Esophagus squamous epithelium (tissue), 5 donors: Measurements from ENCODE around the gene ZNF746. TPM values are rescaled to one million over a fixed set of nuclear protein-coding genes. Genes with fewer than 3 reads are reported as not detected.

ENCODE experiments used
- DNase-seq: peaks from one replicate; lab custom pipeline; 2025; lab: John Stamatoyannopoulos, UW
- H3K27ac ChIP-seq, 4 donors: fragments of 200-600 bp; sonication (generic); one replicate each; pipeline ENCODE4 v1.5.1; 2016 to 2019; ENCODE audit warnings: mild to moderate bottlenecking in 1 of 4
- H3K27me3 ChIP-seq, 4 donors: fragments of 200-600 bp; sonication (generic); 1 replicate in 3 of 4; 2 replicates in 1 of 4; pipeline versions ENCODE4 v1.5.1 to v1.6.0; 2017 to 2021; ENCODE audit warnings: antibody characterized with exemption in 1 of 4
- H3K36me3 ChIP-seq, 3 donors: fragments of 200-600 bp; sonication (generic); one replicate each; pipeline ENCODE4 v1.5.1; 2016 to 2019
- H3K4me1 ChIP-seq, 3 donors: fragments of 200-600 bp; sonication (generic); one replicate each; pipeline ENCODE4 v1.5.1; 2017 to 2019
- H3K4me3 ChIP-seq, 4 donors: fragments of 200-600 bp; sonication (generic); 1 replicate in 3 of 4; 2 replicates in 1 of 4; pipeline ENCODE4 v1.5.1; 2016 to 2019; ENCODE audit warnings: mild to moderate bottlenecking in 2 of 4, moderate library complexity in 1 of 4
- H3K9me3 ChIP-seq, 3 donors: fragments of 200-600 bp; sonication (generic); one replicate each; pipeline ENCODE4 v1.5.1; 2016 to 2019
- POLR2A ChIP-seq, 4 donors: fragments of 450-650 bp; IDR thresholded peaks; one replicate each; pipeline ENCODE4 v1.6.1; 2017; ENCODE audit warnings: antibody characterized with exemption in 4 of 4, mild to moderate bottlenecking in 4 of 4, moderate library complexity in 3 of 4
- WGBS, 2 donors: methylation state at CpG; one replicate each; pipeline ENCODE4 v1.1.5; 2018; 5-methylcytosine and 5-hydroxymethylcytosine counted together
- intact Hi-C: fragments of 100-400 bp; cut with DNase I; formaldehyde crosslinking; loops from one replicate; pipeline ENCODE4 v1.15.0; 2022
- total RNA-seq, 4 donors: library from RNA; depleted of rRNA; stranded (reverse); fragments of >200 nt; gene quantifications; one replicate each; pipeline ENCODE4 v1.1.0, GENCODE V29; 2016
- TF ChIP-seq, protein P1 (sequence below), 6 experiments: fragments of 450-650 bp in 4 of 6; fragments of 200-600 bp in 2 of 6; sonication (generic) in 2 of 6; IDR thresholded peaks; one replicate each; pipeline ENCODE4 v1.5.1; 2016 to 2019; ENCODE audit warnings: antibody characterized with exemption in 6 of 6, mild to moderate bottlenecking in 4 of 6, moderate library complexity in 4 of 6
- donor health status: DM: yes; HTN: yes; CAD: no.

The ZNF746 gene
- total RNA-seq, 4 donors from 2014 or later: 9.8 to 16.2 (median 12.5) TPM

DNA sequence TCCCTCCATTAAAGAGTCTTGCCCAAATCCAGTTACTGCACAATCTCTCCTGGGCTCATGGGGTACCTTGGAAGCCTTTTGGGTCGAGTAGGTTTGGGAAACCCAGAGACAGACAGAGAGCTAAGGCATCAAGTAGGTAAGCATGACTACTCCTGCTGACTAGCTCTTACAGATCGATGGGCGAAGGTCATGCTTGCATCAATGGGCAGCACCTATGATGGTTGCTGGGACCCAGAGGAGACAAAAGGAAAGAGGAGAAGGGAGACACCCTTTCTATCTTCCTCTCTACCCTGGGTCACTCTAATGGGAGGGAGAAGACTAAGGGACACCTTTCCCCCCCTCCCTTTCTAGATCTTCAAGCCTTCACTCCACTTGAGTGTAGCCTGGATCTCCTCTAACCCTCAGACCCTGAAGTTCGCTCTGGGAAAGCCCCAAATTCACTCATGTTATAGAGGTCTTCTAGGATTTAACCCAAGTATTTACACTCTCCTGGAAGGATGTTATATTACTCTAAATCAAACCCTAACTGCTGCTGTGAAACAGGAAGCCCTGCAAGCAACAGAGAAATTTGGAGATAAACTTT is 31.6 kb upstream of the ZNF746 start:
- no peak overlapping the region for H3K27ac ChIP-seq
- intact Hi-C loops: no loop called here
- no peaks in the 10 kb centered on the region for H3K27me3 ChIP-seq
- TF ChIP-seq, protein P1, sequence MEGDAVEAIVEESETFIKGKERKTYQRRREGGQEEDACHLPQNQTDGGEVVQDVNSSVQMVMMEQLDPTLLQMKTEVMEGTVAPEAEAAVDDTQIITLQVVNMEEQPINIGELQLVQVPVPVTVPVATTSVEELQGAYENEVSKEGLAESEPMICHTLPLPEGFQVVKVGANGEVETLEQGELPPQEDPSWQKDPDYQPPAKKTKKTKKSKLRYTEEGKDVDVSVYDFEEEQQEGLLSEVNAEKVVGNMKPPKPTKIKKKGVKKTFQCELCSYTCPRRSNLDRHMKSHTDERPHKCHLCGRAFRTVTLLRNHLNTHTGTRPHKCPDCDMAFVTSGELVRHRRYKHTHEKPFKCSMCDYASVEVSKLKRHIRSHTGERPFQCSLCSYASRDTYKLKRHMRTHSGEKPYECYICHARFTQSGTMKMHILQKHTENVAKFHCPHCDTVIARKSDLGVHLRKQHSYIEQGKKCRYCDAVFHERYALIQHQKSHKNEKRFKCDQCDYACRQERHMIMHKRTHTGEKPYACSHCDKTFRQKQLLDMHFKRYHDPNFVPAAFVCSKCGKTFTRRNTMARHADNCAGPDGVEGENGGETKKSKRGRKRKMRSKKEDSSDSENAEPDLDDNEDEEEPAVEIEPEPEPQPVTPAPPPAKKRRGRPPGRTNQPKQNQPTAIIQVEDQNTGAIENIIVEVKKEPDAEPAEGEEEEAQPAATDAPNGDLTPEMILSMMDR (IDR thresholded peaks at IDR 0.05): no peak
- TF ChIP-seq POLR2A (IDR thresholded peaks at IDR 0.05): no peak
- no peak for DNase-seq
- WGBS, 2 donors: 53% methylated on average over 4 of the region's 4 CpGs
- no peaks in the 10 kb centered on the region for H3K36me3 ChIP-seq
- H3K4me1 ChIP-seq: no peaks in the 10 kb centered on the region
- no peak overlapping the region for H3K4me3 ChIP-seq
- peaks cover 6 to 66% (median 56%) of the 10 kb centered on the region in 3 donors for H3K9me3 ChIP-seq

DNA sequence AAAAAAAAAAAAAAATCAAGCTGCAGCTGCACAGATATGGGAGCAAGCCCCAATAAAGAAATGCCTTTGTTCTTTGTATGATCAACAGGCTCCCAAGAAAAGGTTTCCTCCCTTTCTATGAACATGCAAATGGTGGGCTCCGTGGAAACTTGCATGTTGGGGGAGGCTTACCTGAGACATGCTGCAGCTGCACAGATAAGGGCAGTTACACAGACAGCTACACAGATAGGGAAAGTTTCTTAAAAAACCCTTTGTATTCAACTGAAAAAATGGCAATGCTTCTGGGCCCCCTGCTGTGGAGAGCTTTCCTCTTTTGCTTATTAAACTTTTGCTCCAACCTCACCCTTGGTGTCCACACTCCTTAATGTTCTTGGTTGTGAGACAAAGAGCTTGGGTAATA is 29.8 kb upstream of the ZNF746 start:
- Histone ChIP-seq H3K4me3 (no peak overlapping the region), H3K27ac (no peak overlapping the region), H3K9me3 (peaks cover 6 to 52% (median 46%) of the 10 kb centered on the region in 3 donors), H3K4me1 (no peaks in the 10 kb centered on the region), H3K27me3 (no peaks in the 10 kb centered on the region), H3K36me3 (no peaks in the 10 kb centered on the region)
- intact Hi-C loops: no loop called here
- TF ChIP-seq POLR2A (IDR thresholded peaks at IDR 0.05): no peak
- TF ChIP-seq, protein P1 (IDR thresholded peaks at IDR 0.05): no peak
- 73 to 77% methylated on average over 1 of the region's 1 CpG for WGBS, 2 donors
- DNase-seq: no peak

DNA sequence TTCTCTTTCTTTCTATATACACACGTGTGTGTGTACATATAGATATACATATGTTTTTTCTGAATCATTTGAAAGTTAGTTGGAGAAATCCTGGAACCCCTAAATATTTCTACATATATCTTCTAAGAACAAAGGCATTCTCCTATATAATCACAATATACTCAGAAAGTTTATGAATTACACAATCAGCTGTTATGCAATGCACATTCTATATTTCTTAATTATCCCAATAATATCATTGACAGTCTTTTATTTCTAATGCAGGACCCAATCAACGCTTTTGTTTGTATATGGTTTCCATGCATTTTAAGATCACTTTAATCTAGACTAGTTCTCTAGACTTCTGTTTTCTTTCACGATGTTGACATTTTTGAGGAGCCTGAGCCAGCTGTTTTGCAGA is 27.7 kb upstream of the ZNF746 start:
- no peak overlapping the region for H3K4me3 ChIP-seq
- no peaks in the 10 kb centered on the region for H3K4me1 ChIP-seq
- no peak overlapping the region for H3K27ac ChIP-seq
- H3K9me3 ChIP-seq: peaks cover under 1 to 30% (median 28%) of the 10 kb centered on the region in 3 donors
- no peaks in the 10 kb centered on the region for H3K36me3 ChIP-seq
- intact Hi-C loops: no loop called here
- H3K27me3 ChIP-seq: peaks cover 0 to 4% (median 0%) of the 10 kb centered on the region in 4 donors
- WGBS, 2 donors: 68 to 74% methylated on average over 3 of the region's 3 CpGs
- TF ChIP-seq POLR2A (IDR thresholded peaks at IDR 0.05): no peak
- TF ChIP-seq, protein P1 (IDR thresholded peaks at IDR 0.05): no peak
- no peak for DNase-seq

DNA sequence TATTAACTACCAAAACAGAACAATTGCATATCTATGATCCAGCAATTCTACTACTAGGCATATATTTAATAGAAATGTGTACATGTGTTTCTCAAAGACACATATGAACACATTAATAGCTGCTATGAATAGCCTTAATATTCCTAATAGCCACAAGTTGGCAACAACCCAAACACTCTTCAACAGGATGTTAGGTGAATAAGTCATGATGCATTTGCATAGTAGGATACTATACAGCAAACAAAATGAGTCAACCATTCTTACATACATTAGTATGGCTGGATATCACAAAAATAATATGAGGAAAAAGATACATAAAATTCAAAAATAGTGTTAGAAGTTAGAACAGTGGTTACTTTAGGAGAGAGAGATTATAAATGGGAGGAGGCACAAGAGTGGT is 26.8 kb upstream of the ZNF746 start:
- Histone ChIP-seq H3K4me3 (no peak overlapping the region), H3K27ac (no peak overlapping the region), H3K27me3 (peaks cover 0 to 7% (median 0%) of the 10 kb centered on the region in 4 donors), H3K4me1 (no peaks in the 10 kb centered on the region), H3K36me3 (no peaks in the 10 kb centered on the region), H3K9me3 (peaks cover 0 to 21% (median 20%) of the 10 kb centered on the region in 3 donors)
- intact Hi-C loops: no loop called here
- TF ChIP-seq, protein P1 (IDR thresholded peaks at IDR 0.05): no peak
- TF ChIP-seq POLR2A (IDR thresholded peaks at IDR 0.05): no peak
- no peak for DNase-seq

DNA sequence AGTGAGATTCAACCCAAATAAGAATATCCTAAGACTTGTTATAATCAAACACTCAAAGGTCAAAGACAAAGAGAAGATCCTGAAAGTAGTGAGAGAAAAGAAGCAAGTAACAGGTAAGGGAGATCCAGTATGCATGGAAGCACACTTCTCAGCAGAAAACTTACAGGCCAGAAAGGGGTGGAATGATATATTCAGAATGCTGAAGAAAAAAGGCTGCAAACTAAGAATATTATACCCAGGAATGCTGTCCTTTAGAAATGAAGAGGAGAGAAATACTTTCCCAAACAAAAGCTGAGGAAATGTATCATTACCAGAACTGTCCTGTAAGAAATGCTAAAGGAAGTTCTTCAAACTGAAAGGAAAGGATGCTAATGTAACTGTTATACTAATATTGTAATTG is 12.6 kb upstream of the ZNF746 start:
- H3K9me3 ChIP-seq: peaks cover 0 to 39% (median 21%) of the 10 kb centered on the region in 3 donors

More for the DNA sequence above, 12.6 kb upstream of the ZNF746 start:
- H3K4me1 ChIP-seq: no peaks in the 10 kb centered on the region
- H3K4me3 ChIP-seq: no peak overlapping the region
- peaks cover 0 to 4% (median 0%) of the 10 kb centered on the region in 4 donors for H3K27me3 ChIP-seq
- H3K36me3 ChIP-seq: no peaks in the 10 kb centered on the region
- TF ChIP-seq, protein P1 (IDR thresholded peaks at IDR 0.05): no peak
- no peak for TF ChIP-seq POLR2A (IDR thresholded peaks at IDR 0.05)
- intact Hi-C loops: no loop called here
- DNase-seq: no peak
- no peak overlapping the region for H3K27ac ChIP-seq
